DMS153 (cell line): ENCODE results near the gene WDR45.
"Not testable (repeated sequence)": the region's sequence is repeated elsewhere in the genome, so short reads cannot be mapped to it uniquely, and the experiment has no call there.

Source experiments
- DNase-seq: peaks from one replicate; lab custom pipeline; 2025; lab: John Stamatoyannopoulos, UW

WDR45 gene

GRCh38 chrX:49079489-49080428, at the start of gene WDR45:
WDR45 (minus strand) TSS chrX:49079887; CDS start chrX:49078095, 1,792 bp downstream.
- peak; percentile 9 for DNase-seq

- DNase-seq = no peak
Measured at GRCh38 chrX:49129427-49129826, 49.7 kb upstream of the WDR45 start.

- not testable (repeated sequence) for DNase-seq
Measured at GRCh38 chrX:49127742-49128258, 48.1 kb upstream of the WDR45 start.

- DNase-seq = no peak
Measured at GRCh38 chrX:49122499-49122898, 42.8 kb upstream of the WDR45 start.

GRCh38 chrX:49120091-49120490, 40.4 kb upstream of the WDR45 start:
- DNase-seq = no peak

- no peak for DNase-seq
Measured at GRCh38 chrX:49117581-49117980, 37.9 kb upstream of the WDR45 start.

- no peak for DNase-seq
Measured at GRCh38 chrX:49116716-49117115, 37.0 kb upstream of the WDR45 start.

- DNase-seq = no peak
Measured at GRCh38 chrX:49116076-49116475, 36.4 kb upstream of the WDR45 start.

- DNase-seq = no peak
Measured at GRCh38 chrX:49111791-49112190, 32.1 kb upstream of the WDR45 start.

- DNase-seq = no peak
Measured at GRCh38 chrX:49110417-49110816, 30.7 kb upstream of the WDR45 start.

- no peak for DNase-seq
Measured at GRCh38 chrX:49108641-49109040, 29.0 kb upstream of the WDR45 start.

- DNase-seq = no peak
Measured at GRCh38 chrX:49106930-49107329, 27.2 kb upstream of the WDR45 start.

GRCh38 chrX:49106296-49106695, 26.6 kb upstream of the WDR45 start:
- DNase-seq = no peak

GRCh38 chrX:49103637-49104036, 23.9 kb upstream of the WDR45 start:
- no peak for DNase-seq

GRCh38 chrX:49102190-49102589, 22.5 kb upstream of the WDR45 start:
- DNase-seq = no peak

GRCh38 chrX:49101629-49101984, 21.9 kb upstream of the WDR45 start:
- no peak for DNase-seq

GRCh38 chrX:49100704-49101628, 21.3 kb upstream of the WDR45 start:
- peak; percentile 83 for DNase-seq

GRCh38 chrX:49096419-49096818, 16.7 kb upstream of the WDR45 start:
- DNase-seq = no peak

- no peak for DNase-seq
Measured at GRCh38 chrX:49089553-49089952, 9.9 kb upstream of the WDR45 start.

GRCh38 chrX:49082271-49082871, 2.7 kb upstream of the WDR45 start:
- no peak for DNase-seq

GRCh38 chrX:49077941-49078340, 1.7 kb downstream of the WDR45 start:
- no peak for DNase-seq

GRCh38 chrX:49075347-49075746, 4.3 kb downstream of the WDR45 start:
- DNase-seq = no peak
